Tibial nerve (tissue), 4 donors: Measurements from ENCODE around the gene MRPL53.

Experiments used
- CTCF ChIP-seq, 5 experiments: fragments of 200-600 bp in 3 of 5; fragments of 450-650 bp in 2 of 5; sonication (generic) in 3 of 5; IDR thresholded peaks; one replicate each; pipeline ENCODE4 v1.5.1; 2016 to 2019; ENCODE audit warnings: antibody characterized with exemption in 5 of 5, mild to moderate bottlenecking in 3 of 5, moderate library complexity in 2 of 5
- EP300 ChIP-seq, 2 donors: sonication (generic); formaldehyde crosslinking; IDR thresholded peaks; one replicate each; pipeline ENCODE4 v1.6.1; 2017; ENCODE audit warnings: antibody characterized with exemption in 2 of 2, mild to moderate bottlenecking in 1 of 2

DNA sequence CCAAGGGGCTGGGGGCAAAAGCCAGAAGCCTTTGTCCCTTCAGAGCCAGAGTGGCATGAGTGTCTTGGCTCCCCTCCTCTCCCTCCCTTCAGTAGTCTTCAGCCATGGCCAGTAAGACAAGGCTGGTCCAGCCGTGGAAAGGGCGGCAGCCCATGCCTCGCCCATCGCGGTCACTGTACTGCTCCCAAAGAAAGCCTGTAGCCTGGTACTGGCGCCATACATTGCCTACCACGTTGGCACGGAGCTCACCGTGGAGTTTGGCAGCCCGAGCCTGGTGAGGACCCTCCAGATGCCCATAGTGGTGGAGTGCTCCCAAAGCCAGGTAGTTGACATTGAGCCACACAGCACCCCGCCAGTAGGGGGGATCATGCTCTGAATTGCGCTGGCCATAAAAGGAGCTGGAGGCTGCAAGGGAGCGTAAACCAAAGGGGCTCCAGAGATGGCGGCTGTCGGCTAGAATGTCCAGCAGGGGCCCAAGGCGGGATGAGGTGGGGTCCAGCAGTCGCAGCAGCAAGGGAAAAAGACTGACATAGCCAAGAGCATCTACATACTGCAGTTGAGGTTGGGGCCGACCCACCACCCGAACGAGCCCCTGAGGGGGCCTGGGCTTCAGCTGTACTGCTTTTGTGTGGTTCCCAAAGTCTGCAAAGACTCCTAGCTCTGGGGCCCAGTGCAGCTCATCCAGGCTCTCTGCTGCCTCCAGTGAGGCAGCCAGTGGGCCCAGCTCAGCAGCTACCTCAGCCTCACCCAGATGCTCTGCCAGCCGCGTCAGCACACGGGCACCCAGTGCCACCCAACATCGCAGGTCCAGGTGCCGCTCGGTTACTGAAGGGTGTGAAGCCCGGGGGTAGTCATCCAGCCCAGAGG is 11.1 kb downstream of the MRPL53 start:
- TF ChIP-seq CTCF (IDR thresholded peaks at IDR 0.05) (no peak), EP300 (IDR thresholded peaks at IDR 0.05) (no peak)
